IMR-90 (cell line): ENCODE data around the gene CEP85. TPM values are rescaled to one million over a fixed set of nuclear protein-coding genes. Genes with fewer than 3 reads are reported as not detected.

Source experiments
- ATAC-seq: fragments of 200-7000 bp; cut with Tn5 transposase; 2 replicates; pipeline ENCODE4 v1.9.1; 2020; ENCODE audit warnings: low read depth, mild to moderate bottlenecking, moderate library complexity
- BruUV-seq: library from RNA; stranded (reverse); fragments of 400-500 nt; replicated peaks from 2 replicates; lab custom pipeline; 2021; lab: Mats Ljungman, UMichigan
- CTCF ChIA-PET: fragments of 300-600 bp; formaldehyde crosslinking; extraction: SDS; loops from one replicate; lab custom pipeline; 2021; ENCODE audit warnings: antibody characterized with exemption; lab: Yijun Ruan, JAX
- POLR2A ChIA-PET: fragments of 300-600 bp; sonication (Branson Sonifier 250); formaldehyde crosslinking; loops from one replicate; lab custom pipeline; 2022; ENCODE audit warnings: antibody characterized with exemption; ENCODE audit not compliant: unreplicated experiment; lab: Charles Lee
- DNase-seq: peaks from one replicate; pipeline ENCODE4 v3.0.0; 2013
- H2AFZ ChIP-seq: replicated peaks from 2 replicates; pipeline ENCODE3; 2013; ENCODE audit warnings: low read length, mild to moderate bottlenecking; ENCODE audit not compliant: poor library complexity
- H2AK5ac ChIP-seq: 2 replicates; pipeline ENCODE4 v1.6.1; 2013; ENCODE audit warnings: low read depth, low read length, inconsistent platforms
- H2AK9ac ChIP-seq: replicated peaks from 2 replicates; pipeline ENCODE3; 2013; ENCODE audit warnings: mild to moderate bottlenecking, low read depth, low read length, moderate library complexity; ENCODE audit not compliant: poor library complexity
- H2BK120ac ChIP-seq: 2 replicates; pipeline ENCODE4 v1.6.1; 2013; ENCODE audit warnings: low read depth, low read length, inconsistent platforms
- H2BK15ac ChIP-seq: 3 replicates; pipeline ENCODE4 v1.6.1; 2013; ENCODE audit warnings: low read depth, low read length, inconsistent platforms
- H2BK20ac ChIP-seq: 2 replicates; pipeline ENCODE4 v1.6.1; 2013; ENCODE audit warnings: low read depth, mild to moderate bottlenecking, inconsistent platforms, low read length, moderate library complexity
- H2BK5ac ChIP-seq: 2 replicates; pipeline ENCODE4 v1.6.1; 2013; ENCODE audit warnings: mild to moderate bottlenecking, low read depth, low read length, inconsistent platforms; ENCODE audit not compliant: poor library complexity, severe bottlenecking
- H3K14ac ChIP-seq: replicated peaks from 2 replicates; pipeline ENCODE4 v1.6.1; 2013; ENCODE audit warnings: low read depth, low read length, inconsistent platforms
- H3K18ac ChIP-seq: 2 replicates; pipeline ENCODE4 v1.6.1; 2013; ENCODE audit warnings: low read depth, low read length, control low read depth
- H3K23ac ChIP-seq: 2 replicates; pipeline ENCODE4 v1.6.1; 2013; ENCODE audit warnings: low read depth, low read length, inconsistent platforms
- H3K27ac ChIP-seq: 2 replicates; pipeline ENCODE4 v1.5.1; 2013; ENCODE audit warnings: mild to moderate bottlenecking, control low read depth, low read length; ENCODE audit not compliant: insufficient read depth
- H3K27me3 ChIP-seq: 2 replicates; pipeline ENCODE4 v1.6.1; 2013; ENCODE audit warnings: low read length; ENCODE audit not compliant: control insufficient read depth, insufficient read depth
- H3K36me3 ChIP-seq: 2 replicates; pipeline ENCODE4 v1.6.1; 2013; ENCODE audit warnings: low read length, mixed read lengths; ENCODE audit not compliant: control insufficient read depth, insufficient read depth
- H3K4ac ChIP-seq: 2 replicates; pipeline ENCODE4 v1.6.1; 2013; ENCODE audit warnings: low read depth, low read length, inconsistent platforms
- H3K4me1 ChIP-seq: 2 replicates; pipeline ENCODE4 v1.6.1; 2013; ENCODE audit warnings: low read length, mixed read lengths; ENCODE audit not compliant: control insufficient read depth, insufficient read depth
- H3K4me2 ChIP-seq: 2 replicates; pipeline ENCODE4 v1.6.1; 2013; ENCODE audit warnings: low read depth, mild to moderate bottlenecking, control low read depth, low read length, moderate library complexity
- H3K4me3 ChIP-seq: 2 replicates; pipeline ENCODE4 v1.5.1; 2013; ENCODE audit warnings: low read depth, mild to moderate bottlenecking, control low read depth, low read length, moderate library complexity; ENCODE audit not compliant: insufficient read depth
- H3K56ac ChIP-seq: 2 replicates; pipeline ENCODE4 v1.6.1; 2013; ENCODE audit warnings: low read length, inconsistent platforms; ENCODE audit not compliant: insufficient read depth; ENCODE audit errors: extremely low read depth
- H3K79me1 ChIP-seq, 2 experiments: 2 replicates each; pipeline ENCODE4 v1.6.1; 2013; ENCODE audit warnings: low read length in 2 of 2, inconsistent platforms in 1 of 2, low read depth in 1 of 2
- H3K9ac ChIP-seq: 2 replicates; pipeline ENCODE4 v1.6.1; 2013; ENCODE audit warnings: low read depth, low read length, control low read depth
- H3K9me1 ChIP-seq: 2 replicates; pipeline ENCODE4 v1.6.1; 2013; ENCODE audit warnings: low read length, inconsistent platforms; ENCODE audit not compliant: insufficient read depth
- H3K9me3 ChIP-seq: 2 replicates; pipeline ENCODE4 v1.6.1; 2013; ENCODE audit warnings: low read length; ENCODE audit not compliant: control insufficient read depth, insufficient read depth
- H4K20me1 ChIP-seq: 2 replicates; pipeline ENCODE4 v1.6.1; 2013; ENCODE audit warnings: low read length, inconsistent platforms; ENCODE audit not compliant: insufficient read depth
- H4K5ac ChIP-seq: 2 replicates; pipeline ENCODE4 v1.6.1; 2013; ENCODE audit warnings: mild to moderate bottlenecking, low read depth, low read length, control low read depth
- H4K8ac ChIP-seq, 2 experiments: 2 replicates each; pipeline ENCODE4 v1.6.1; 2013; ENCODE audit warnings: low read depth in 2 of 2, low read length in 2 of 2, control low read depth in 1 of 2, inconsistent platforms in 1 of 2
- H4K91ac ChIP-seq: 2 replicates; pipeline ENCODE4 v1.6.1; 2013; ENCODE audit warnings: low read depth, low read length, inconsistent platforms; ENCODE audit not compliant: insufficient read depth
- BHLHE40 ChIP-seq: fragments of 150-350 bp; IDR thresholded peaks from 2 replicates; pipeline ENCODE4 v1.6.1; 2016; ENCODE audit warnings: mild to moderate bottlenecking, low read depth, low read length
- CEBPB ChIP-seq: IDR thresholded peaks from 2 replicates; pipeline ENCODE4 v1.6.1; 2012; ENCODE audit warnings: low read depth, low read length, improper control_type of control experiment
- CHD1 ChIP-seq: IDR thresholded peaks from 2 replicates; pipeline ENCODE4 v1.6.1; 2012; ENCODE audit warnings: low read depth, low read length, improper control_type of control experiment
- CTCF ChIP-seq: conservative IDR thresholded peaks from 2 replicates; pipeline ENCODE4 v1.5.1; 2012; ENCODE audit warnings: mild to moderate bottlenecking, low read depth, low read length, improper control_type of control experiment
- ELK1 ChIP-seq: fragments of 150-350 bp; IDR thresholded peaks from 2 replicates; pipeline ENCODE4 v1.6.1; 2016; ENCODE audit warnings: low read depth, mild to moderate bottlenecking, low read length, moderate library complexity, borderline replicate concordance
- FOS ChIP-seq: fragments of 150-350 bp; IDR thresholded peaks from 2 replicates; pipeline ENCODE4 v1.6.1; 2016; ENCODE audit warnings: low read depth, low read length
- MAFK ChIP-seq: IDR thresholded peaks from 2 replicates; pipeline ENCODE4 v1.6.1; 2012; ENCODE audit warnings: low read depth, low read length, improper control_type of control experiment
- MAZ ChIP-seq: IDR thresholded peaks from 2 replicates; pipeline ENCODE4 v1.6.1; 2012; ENCODE audit warnings: low read depth, mild to moderate bottlenecking, low read length, improper control_type of control experiment, moderate library complexity, borderline replicate concordance
- MXI1 ChIP-seq: IDR thresholded peaks from 2 replicates; pipeline ENCODE4 v1.6.1; 2012; ENCODE audit warnings: low read depth, mild to moderate bottlenecking, low read length, moderate library complexity, borderline replicate concordance
- NFE2L2 ChIP-seq: fragments of 150-350 bp; IDR thresholded peaks from 2 replicates; pipeline ENCODE4 v1.6.1; 2016; ENCODE audit warnings: low read depth, mild to moderate bottlenecking, low read length
- POLR2A ChIP-seq: IDR thresholded peaks from 2 replicates; pipeline ENCODE4 v1.6.1; 2012; ENCODE audit warnings: mild to moderate bottlenecking, low read depth, low read length
- RAD21 ChIP-seq: IDR thresholded peaks from 2 replicates; pipeline ENCODE4 v1.6.1; 2012; ENCODE audit warnings: low read length, improper control_type of control experiment
- RCOR1 ChIP-seq: IDR thresholded peaks from 2 replicates; pipeline ENCODE4 v1.6.1; 2012; ENCODE audit warnings: mild to moderate bottlenecking, low read length, improper control_type of control experiment; ENCODE audit not compliant: insufficient replicate concordance
- RFX5 ChIP-seq: IDR thresholded peaks from 2 replicates; pipeline ENCODE4 v1.8.0; 2012; ENCODE audit warnings: low read depth, mild to moderate bottlenecking, low read length, moderate library complexity
- SMC3 ChIP-seq: fragments of 150-350 bp; IDR thresholded peaks from 2 replicates; pipeline ENCODE4 v1.6.1; 2016; ENCODE audit warnings: low read depth, mild to moderate bottlenecking, antibody characterized with exemption, low read length, moderate library complexity
- USF2 ChIP-seq: fragments of 150-350 bp; IDR thresholded peaks from 2 replicates; pipeline ENCODE4 v1.6.1; 2017; ENCODE audit warnings: mild to moderate bottlenecking, antibody characterized with exemption, low read length, low read depth
- WGBS, 2 experiments: methylation state at CpG; one replicate each; pipeline versions ENCODE4 v1.1.5 to v1.1.7; 2013; ENCODE audit warnings: missing lambda C conversion rate in 2 of 2; ENCODE audit not compliant: insufficient read length in 1 of 2; ENCODE audit errors: extremely low coverage in 2 of 2; 5-methylcytosine and 5-hydroxymethylcytosine counted together
- dilution Hi-C: fragments of 300-500 bp; cut with HindIII; formaldehyde crosslinking; loops from one replicate; pipeline ENCODE4 v1.14.3; 2018; ENCODE audit warnings: low sequenced_read_pairs; ENCODE audit not compliant: unreplicated experiment
- in situ Hi-C: fragments of 300-500 bp; cut with MboI; formaldehyde crosslinking; loops from 3 replicates; pipeline ENCODE4 v1.14.3; 2019; ENCODE audit warnings: low sequenced_read_pairs, inconsistent platforms, mixed read lengths
- intact Hi-C: fragments of 100-400 bp; cut with micrococcal nuclease; formaldehyde crosslinking; loops from 2 replicates; pipeline ENCODE4 v1.10.0; 2022
- polyA plus RNA-seq, 3 experiments: library from polyadenylated mRNA; depleted of rRNA; stranded (reverse); fragments of >200 nt; gene quantifications; 2 replicates each; pipeline ENCODE4 v1.2.3, GENCODE V29; 2012; ENCODE audit warnings: low replicate concordance in 1 of 3
- total RNA-seq: library from RNA; depleted of rRNA; stranded (reverse); fragments of >200 nt; gene quantifications from 2 replicates; pipeline ENCODE4 v1.2.3, GENCODE V29; 2012

Gene CEP85
- total and polyA plus RNA-seq, 2 of the 4 experiments (the other 2 are of a cell fraction) = 11.5 to 11.8 TPM

GRCh38 chr1:26195805-26196204 lies 38.2 kb upstream of the CEP85 start:
- CTCF ChIA-PET = no interaction called here
- Histone ChIP-seq H3K9me3 (no peaks in the 10 kb centered on the region), H3K56ac (no peak overlapping the region), H3K9ac (no peak overlapping the region), H3K4me1 (no peaks in the 10 kb centered on the region), H3K27ac (no peak overlapping the region), H4K8ac (no peak overlapping the region), H3K36me3 (no peaks in the 10 kb centered on the region), H3K18ac (no peak overlapping the region), H2AK5ac (no peak overlapping the region), H2BK20ac (no peak overlapping the region), H3K9me1 (no peaks in the 10 kb centered on the region), H3K27me3 (peaks cover 39% of the 10 kb centered on the region), H2BK120ac (no peak overlapping the region), H4K91ac (no peak overlapping the region), H4K20me1 (no peaks in the 10 kb centered on the region), H2AFZ (no peak overlapping the region), H2AK9ac (no peak overlapping the region), H3K4me3 (no peak overlapping the region), H2BK5ac (no peak overlapping the region), H3K79me1 (no peaks in the 10 kb centered on the region), H3K14ac (no peak overlapping the region), H3K4me2 (no peak overlapping the region), H4K5ac (no peak overlapping the region), H3K4ac (no peak overlapping the region), H2BK15ac (no peak overlapping the region), H3K23ac (no peak overlapping the region)
- DNase-seq (no peak), ATAC-seq (no peak)
- WGBS, 2 experiments = no CpG with 5 or more reads among the region's 3 CpGs
- BruUV-seq = no TSS peak
- no peak for TF ChIP-seq BHLHE40
- TF ChIP-seq MXI1 = no peak
- no peak for TF ChIP-seq POLR2A
- TF ChIP-seq CHD1 = no peak
- no peak for TF ChIP-seq CEBPB
- TF ChIP-seq MAFK = no peak
- TF ChIP-seq RCOR1 = no peak
- no peak for TF ChIP-seq RFX5
- TF ChIP-seq SMC3 = no peak
- no peak for TF ChIP-seq FOS
- TF ChIP-seq RAD21 = no peak
- no peak for TF ChIP-seq CTCF
- no peak for TF ChIP-seq MAZ
- no peak for TF ChIP-seq NFE2L2
- TF ChIP-seq USF2 = no peak
- TF ChIP-seq ELK1 = no peak
- in situ Hi-C loops (no loop called here), dilution Hi-C loops (no loop called here), intact Hi-C loops (no loop called here)
- POLR2A ChIA-PET = no interaction called here
